HG02623 (cell line): Measurements from ENCODE around the gene CYSRT1.

Source experiments
- ATAC-seq: cut with Tn5 transposase; IDR thresholded peaks from one replicate; pipeline ENCODE4 v1.9.1; 2021; ENCODE audit warnings: moderate library complexity; ENCODE audit not compliant: unreplicated experiment

CYSRT1 gene

DNA sequence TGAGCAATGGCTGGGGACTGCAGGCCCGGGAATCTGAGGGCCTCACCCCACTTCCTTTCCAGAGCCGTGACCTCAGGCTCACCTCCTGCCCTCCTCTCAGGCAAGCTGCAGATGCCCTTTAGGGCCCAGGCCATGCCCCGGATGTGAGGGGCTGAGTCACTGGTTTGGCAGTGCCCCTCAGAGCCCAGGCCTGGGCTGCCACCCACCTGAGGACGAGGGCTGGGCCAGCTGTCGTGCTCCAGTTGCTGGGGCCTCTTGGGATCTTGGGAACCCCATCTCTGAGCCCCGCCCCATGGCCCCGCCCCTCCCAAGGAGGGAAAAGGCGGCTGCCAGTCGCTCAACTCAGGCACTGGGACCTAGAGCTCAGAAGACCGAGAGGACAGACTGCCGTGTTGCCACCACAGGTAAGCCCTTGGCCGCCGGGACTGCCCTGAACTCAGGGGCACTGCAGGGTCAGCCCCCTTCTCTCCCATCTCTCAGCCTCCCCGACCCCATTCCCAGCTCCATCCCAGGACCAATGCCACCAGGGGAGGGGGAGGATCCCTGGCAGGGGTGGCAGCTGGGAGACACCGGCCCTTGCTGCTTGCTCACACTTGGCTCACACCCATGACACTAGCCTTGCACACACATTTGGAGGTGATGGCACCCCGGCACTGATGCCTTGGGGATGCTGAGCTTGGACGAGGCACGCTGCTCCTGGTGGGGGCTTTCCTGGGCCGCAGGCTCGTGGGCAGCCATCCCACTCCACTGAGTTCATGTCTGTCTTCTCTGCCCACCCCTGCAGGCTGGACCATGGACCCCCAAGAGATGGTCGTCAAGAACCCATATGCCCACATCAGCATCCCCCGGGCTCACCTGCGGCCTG lies at the start of gene CYSRT1:
CYSRT1 (plus strand) TSS at position 345 of the 865 bp plus-strand sequence; CDS start at position 793, 448 bp downstream.
- ATAC-seq: no peak

- ATAC-seq: no peak
Measured at GRCh38 chr9:137175345-137175961, 49.5 kb upstream of the CYSRT1 start.

DNA sequence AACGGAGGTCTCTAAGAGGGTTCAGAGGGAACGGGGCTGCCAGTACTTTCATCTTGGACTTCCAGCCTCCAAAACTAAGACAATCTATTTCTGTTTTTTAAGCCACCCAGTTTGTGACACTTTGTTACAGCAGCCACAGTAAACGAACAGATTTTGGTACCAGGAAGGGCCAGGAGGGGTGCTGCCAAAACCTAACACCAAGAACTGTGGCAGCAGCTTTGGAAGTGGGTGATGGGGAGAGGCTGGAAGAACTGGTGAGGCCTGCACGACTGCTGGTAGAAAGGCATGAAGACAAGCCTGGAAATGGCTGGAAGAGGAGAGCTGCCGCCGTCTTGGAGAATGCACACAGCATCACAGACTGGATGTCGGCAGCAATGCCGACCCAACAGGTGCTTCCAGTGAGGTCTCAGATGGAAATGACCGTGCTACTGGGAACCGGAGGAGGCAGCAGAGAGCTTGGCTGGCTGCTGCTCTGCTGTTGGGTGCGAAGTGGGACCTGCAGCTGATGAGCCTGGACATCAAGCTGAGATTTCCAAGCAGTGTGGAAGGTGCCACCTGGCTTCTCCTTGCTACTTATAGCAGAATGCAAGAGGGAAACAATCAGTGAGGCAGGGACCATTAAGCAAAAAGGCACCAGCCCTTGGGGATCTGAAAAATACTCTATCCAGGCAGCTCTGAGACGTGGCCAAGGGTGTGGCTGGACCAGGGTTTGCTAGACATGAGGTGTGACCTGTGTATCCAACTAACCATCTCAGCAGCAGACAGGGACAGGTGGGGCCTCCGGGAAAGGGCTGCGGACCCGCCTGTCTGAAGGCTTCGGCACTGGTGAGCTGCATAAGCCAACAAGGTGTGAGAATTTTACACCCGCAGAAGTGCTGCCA lies 48.4 kb upstream of the CYSRT1 start:
- no peak for ATAC-seq

- no peak for ATAC-seq
Measured at GRCh38 chr9:137178201-137178938, 46.6 kb upstream of the CYSRT1 start.

GRCh38 chr9:137178939-137179630 lies 45.9 kb upstream of the CYSRT1 start:
- no peak for ATAC-seq

GRCh38 chr9:137179761-137180160 lies 45.2 kb upstream of the CYSRT1 start:
- no peak for ATAC-seq

- ATAC-seq: no peak
Measured at GRCh38 chr9:137180491-137180890, 44.5 kb upstream of the CYSRT1 start.

DNA sequence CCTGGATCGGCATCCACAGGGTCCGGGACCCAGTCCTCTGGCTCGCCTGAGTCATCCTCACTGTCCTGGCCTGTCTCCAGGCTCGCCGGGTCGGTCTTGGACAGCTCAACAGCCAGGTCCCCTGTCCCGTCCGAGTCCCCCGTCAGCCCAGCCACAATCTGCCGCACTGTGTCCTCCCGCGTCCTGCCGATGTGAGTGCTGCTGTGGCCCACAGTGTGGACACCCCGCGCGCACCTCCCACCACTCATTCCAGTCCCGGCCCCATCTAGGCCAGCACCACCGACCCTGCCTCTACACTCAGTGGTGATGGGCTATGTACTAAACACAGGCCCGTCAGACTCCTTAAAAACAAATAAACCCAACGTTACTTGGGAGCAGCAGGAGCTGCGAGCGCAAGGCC lies 43.3 kb upstream of the CYSRT1 start:
- ATAC-seq: no peak

DNA sequence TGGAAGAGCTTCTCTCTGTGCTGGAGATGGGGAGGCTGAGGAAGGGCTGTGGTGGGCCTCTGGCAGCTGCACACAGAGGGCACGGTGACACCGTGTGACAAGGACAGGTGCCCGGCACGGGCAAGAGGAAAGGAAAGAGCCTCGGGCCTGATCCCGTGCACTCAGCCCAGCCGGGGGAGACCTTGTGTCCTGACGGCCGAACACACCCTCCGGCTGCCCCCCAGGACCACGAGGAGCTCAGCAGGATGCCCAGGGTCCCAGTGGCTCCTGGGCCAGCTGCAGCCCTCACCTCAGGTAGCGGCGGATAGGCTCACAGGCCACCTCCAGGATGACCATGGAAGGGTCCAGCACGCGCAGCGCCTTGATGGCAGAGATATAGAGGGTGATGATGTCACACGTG lies 42.1 kb upstream of the CYSRT1 start:
- no peak for ATAC-seq

GRCh38 chr9:137183980-137184595 lies 40.9 kb upstream of the CYSRT1 start:
- no peak for ATAC-seq

GRCh38 chr9:137184881-137185660 lies 39.9 kb upstream of the CYSRT1 start:
- no peak for ATAC-seq

DNA sequence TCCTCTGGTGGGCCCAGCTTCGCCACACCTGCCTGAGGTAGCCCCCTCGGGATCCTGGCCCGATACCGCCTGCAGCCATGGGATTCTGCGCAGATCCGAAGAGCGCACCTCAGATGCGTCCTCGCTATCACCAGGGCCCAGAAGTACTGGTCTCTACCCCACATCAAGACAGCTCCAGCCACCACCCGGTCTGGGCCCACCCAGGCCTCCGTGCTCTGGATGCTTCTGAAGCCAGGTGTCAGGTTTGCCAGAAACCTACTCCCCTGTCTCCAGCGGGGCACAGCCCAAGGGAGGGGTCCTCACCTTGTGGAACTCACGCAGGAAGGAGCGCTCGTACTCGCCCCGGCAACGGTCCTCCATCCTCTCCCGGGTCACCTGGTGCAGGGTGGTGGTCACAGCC lies 39.1 kb upstream of the CYSRT1 start:
- ATAC-seq: no peak

DNA sequence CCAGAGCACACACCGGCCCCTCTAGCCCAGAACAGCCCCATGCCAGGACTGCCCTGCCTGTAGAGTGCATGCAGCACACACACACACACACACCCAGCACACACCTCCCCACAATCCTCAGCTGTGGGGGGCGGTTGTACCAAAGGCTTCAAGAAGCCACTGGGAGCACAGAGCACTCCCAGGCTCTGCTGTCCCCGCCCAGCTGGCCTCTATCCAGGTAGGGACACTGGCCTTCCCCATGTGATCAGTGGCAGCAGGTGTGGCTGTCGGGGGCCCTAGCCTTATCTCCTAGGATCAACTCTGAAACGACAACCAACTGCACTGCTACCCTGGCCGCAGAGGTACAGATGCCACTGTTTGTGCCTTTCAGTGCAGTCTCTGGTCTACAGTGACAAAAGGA lies 38.6 kb upstream of the CYSRT1 start:
- no peak for ATAC-seq

DNA sequence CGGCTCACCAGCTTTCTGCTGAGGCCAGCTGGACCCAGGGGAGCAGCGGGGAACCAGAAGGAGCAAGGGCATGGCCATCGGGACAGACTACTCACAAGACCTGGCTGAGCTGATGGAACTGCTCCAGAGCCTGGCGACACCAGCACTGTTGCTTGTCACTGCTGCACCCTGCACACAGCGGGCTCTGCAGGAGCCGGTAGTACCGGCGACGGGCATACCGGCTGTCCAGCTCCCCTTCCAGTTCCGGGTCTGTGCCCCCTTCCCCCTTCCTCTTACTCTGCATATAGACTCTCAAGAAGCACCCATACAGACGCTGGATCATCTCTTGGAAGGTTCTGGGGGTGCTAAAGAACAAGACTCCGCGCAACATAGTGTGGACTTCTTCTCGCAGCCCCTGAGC lies 37.6 kb upstream of the CYSRT1 start:
- ATAC-seq: no peak

DNA sequence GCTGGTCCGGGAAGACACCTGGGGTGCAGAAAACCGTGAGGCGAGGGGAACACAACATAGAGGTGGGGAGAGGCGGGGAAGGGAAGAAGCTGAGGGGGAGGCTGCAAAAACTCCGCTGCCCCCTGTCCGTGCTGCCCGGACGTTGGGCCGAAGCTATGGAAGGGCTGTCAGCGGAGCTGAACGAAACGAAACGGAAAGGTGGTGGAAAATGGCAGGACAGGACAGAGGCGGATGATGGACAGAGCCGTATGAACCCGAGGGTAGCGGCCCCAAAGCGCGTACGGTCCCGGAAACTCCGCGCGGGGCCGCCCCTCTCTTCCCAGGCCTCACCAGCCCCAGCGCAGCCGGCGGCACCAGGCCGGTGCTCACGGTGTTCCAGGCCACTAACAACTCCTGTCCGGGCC lies 36.9 kb upstream of the CYSRT1 start:
- ATAC-seq: no peak

- peak; percentile 75 for ATAC-seq
Measured at GRCh38 chr9:137188490-137189296, 36.3 kb upstream of the CYSRT1 start, which contains the start of the genes ANAPC2 and SSNA1. TSS of gene ANAPC2 (minus strand) at chr9:137188560. CDS start at chr9:137188532, 28 bp downstream. TSS of gene SSNA1 (plus strand) at chr9:137188676. CDS start at chr9:137188727, 51 bp downstream.

DNA sequence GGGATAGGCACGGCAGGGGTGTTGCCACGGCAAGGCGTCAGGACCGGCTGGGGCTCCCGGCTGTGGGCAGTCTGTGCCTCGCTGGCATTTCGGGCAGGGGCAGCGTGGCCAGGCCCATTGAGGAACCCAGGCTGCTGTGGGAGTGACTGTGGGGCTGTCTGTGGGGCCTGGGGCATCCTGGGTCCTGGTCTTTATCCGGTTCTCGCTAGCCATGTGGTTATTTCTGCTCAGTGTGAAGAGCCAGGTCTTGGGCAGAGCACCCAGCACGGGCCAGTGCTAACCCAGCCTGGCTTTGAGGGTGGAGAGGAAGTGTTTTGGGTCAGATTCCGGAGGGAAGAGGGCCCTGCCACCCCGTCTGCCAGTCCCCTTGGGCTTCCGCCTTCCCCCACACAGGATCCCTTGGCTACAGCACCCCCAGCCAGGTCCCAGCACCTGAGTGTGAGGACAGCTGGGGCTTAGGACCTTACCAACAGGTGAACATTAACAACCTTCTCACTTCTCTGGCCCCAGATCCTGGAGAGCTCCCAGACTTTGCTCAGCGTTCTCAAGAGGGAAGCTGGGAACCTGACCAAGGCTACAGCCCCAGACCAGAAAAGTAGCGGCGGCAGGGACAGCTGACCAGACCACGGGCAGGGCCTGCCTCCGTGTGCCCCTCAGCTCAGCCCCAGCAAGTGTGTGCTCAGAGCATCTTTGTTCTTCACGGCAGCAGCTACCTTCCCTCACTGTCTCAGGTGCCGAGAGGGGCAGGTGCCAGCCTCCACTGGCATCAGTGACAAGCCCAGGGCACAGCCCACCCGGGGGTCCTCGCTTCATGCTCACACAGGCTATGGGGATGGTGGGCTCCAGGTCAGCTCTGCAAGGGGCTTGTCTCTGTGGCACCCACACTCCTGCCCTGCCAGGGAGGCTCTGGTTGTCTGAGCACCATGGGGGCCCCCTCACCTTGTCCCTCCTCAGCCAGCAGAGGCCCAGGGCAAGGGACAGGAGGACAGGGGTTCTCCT lies 35.4 kb upstream of the CYSRT1 start:
- no peak for ATAC-seq
